Mucosa of stomach (tissue), 1 donor: ENCODE measurements around the gene ERMN.
"Not testable (repeated sequence)": the region's sequence is repeated elsewhere in the genome, so short reads cannot be mapped to it uniquely, and the experiment has no call there.

Experiments used
- H3K27me3 ChIP-seq: one replicate; pipeline ENCODE4 v1.7.0; 2013; ENCODE audit warnings: mild to moderate bottlenecking, low read length; ENCODE audit not compliant: control insufficient read depth, insufficient read depth
- H3K36me3 ChIP-seq: one replicate; pipeline ENCODE4 v1.7.0; 2013; ENCODE audit warnings: low read length; ENCODE audit not compliant: control insufficient read depth, insufficient read depth
- H3K4me1 ChIP-seq: one replicate; pipeline ENCODE4 v1.7.0; 2013; ENCODE audit warnings: mild to moderate bottlenecking, low read length; ENCODE audit not compliant: control insufficient read depth, insufficient read depth
- H3K4me3 ChIP-seq: one replicate; pipeline ENCODE4 v1.7.0; 2013; ENCODE audit warnings: low read length
- H3K9ac ChIP-seq: one replicate; pipeline ENCODE4 v1.7.0; 2013; ENCODE audit warnings: mild to moderate bottlenecking, low read length, moderate library complexity
- H3K9me3 ChIP-seq: one replicate; pipeline ENCODE4 v1.7.0; 2013; ENCODE audit warnings: mild to moderate bottlenecking, low read length, moderate library complexity; ENCODE audit not compliant: control insufficient read depth
- donor health status: Pancreatic carcinoma.

Gene ERMN

GRCh38 chr2:157279311-157279710 lies 46.3 kb downstream of the ERMN start:
- H3K4me3 ChIP-seq, H3K9me3 ChIP-seq, H3K36me3 ChIP-seq, H3K27me3 ChIP-seq: not testable (repeated sequence)
- Histone ChIP-seq H3K9ac (peak overlapping the region; percentile 24), H3K4me1 (peaks cover 23% of the 10 kb centered on the region)

- Histone ChIP-seq H3K36me3 (peaks cover 6% of the 10 kb centered on the region), H3K27me3 (no peaks in the 10 kb centered on the region), H3K9ac (no peak overlapping the region), H3K4me3 (no peak overlapping the region), H3K9me3 (no peaks in the 10 kb centered on the region), H3K4me1 (no peaks in the 10 kb centered on the region)
These were observed 53.9 kb downstream of the ERMN start for GRCh38 chr2:157271590-157272203.

GRCh38 chr2:157269922-157270321 lies 55.7 kb downstream of the ERMN start:
- H3K36me3 ChIP-seq, result peaks cover 6% of the 10 kb centered on the region
- peaks cover 6% of the 10 kb centered on the region for H3K4me1 ChIP-seq
- H3K27me3 ChIP-seq, result no peaks in the 10 kb centered on the region
- no peak overlapping the region for H3K9ac ChIP-seq
- no peaks in the 10 kb centered on the region for H3K9me3 ChIP-seq
- H3K4me3 ChIP-seq, result no peak overlapping the region

- H3K9ac ChIP-seq, result no peak overlapping the region
- no peaks in the 10 kb centered on the region for H3K27me3 ChIP-seq
- peaks cover 6% of the 10 kb centered on the region for H3K36me3 ChIP-seq
- H3K4me3 ChIP-seq, result no peak overlapping the region
- peaks cover 11% of the 10 kb centered on the region for H3K4me1 ChIP-seq
- no peaks in the 10 kb centered on the region for H3K9me3 ChIP-seq
These were observed 56.6 kb downstream of the ERMN start for GRCh38 chr2:157269060-157269459.
